ENCODE results near the gene SERAC1.
"Not testable (repeated sequence)": the region's sequence is repeated elsewhere in the genome, so short reads cannot be mapped to it uniquely, and the experiment has no call there.

SERAC1 gene

GRCh38 chr6:158168040-158168289 lies at the start of gene SERAC1:
SERAC1 (minus strand) TSS chr6:158168262; CDS start chr6:158158363, 9,899 bp downstream.
- Histone ChIP-seq H3K4me3 (ENCODE audit: low read length) (peak within 1 kb of the TSS; percentile 97), H3K9me3 (ENCODE audit: control insufficient read depth, low read depth, low read length) (no peaks in the 10 kb centered on the region), H3K36me3 (ENCODE audit: control insufficient read depth, low read depth, low read length) (no peaks in the 10 kb centered on the region), H3K4me1 (ENCODE audit: control insufficient read depth, low read depth, low read length) (peaks cover 11% of the 10 kb centered on the region), H3K27me3 (ENCODE audit: control insufficient read depth, insufficient read depth, low read length) (peaks cover 17% of the 10 kb centered on the region), H3K27ac (ENCODE audit: low read length) (peak within 1 kb of the TSS; percentile 82), H3K9ac (ENCODE audit: low read length) (peak within 1 kb of the TSS; percentile 77)

- Histone ChIP-seq H3K4me1 (ENCODE audit: control insufficient read depth, low read depth, low read length) (no peaks in the 10 kb centered on the region), H3K36me3 (ENCODE audit: control insufficient read depth, low read depth, low read length) (no peaks in the 10 kb centered on the region), H3K9me3 (ENCODE audit: control insufficient read depth, low read depth, low read length) (no peaks in the 10 kb centered on the region), H3K9ac (ENCODE audit: low read length) (no peak overlapping the region), H3K4me3 (ENCODE audit: low read length) (no peak overlapping the region), H3K27me3 (ENCODE audit: control insufficient read depth, insufficient read depth, low read length) (no peaks in the 10 kb centered on the region), H3K27ac (ENCODE audit: low read length) (no peak overlapping the region)
Observed at GRCh38 chr6:158213925-158214674, 46.0 kb upstream of the SERAC1 start.

- no peaks in the 10 kb centered on the region for H3K4me1 ChIP-seq (ENCODE audit: control insufficient read depth, low read depth, low read length)
- H3K27ac ChIP-seq (ENCODE audit: low read length): no peak overlapping the region
- H3K36me3 ChIP-seq (ENCODE audit: control insufficient read depth, low read depth, low read length): no peaks in the 10 kb centered on the region
- H3K27me3 ChIP-seq (ENCODE audit: control insufficient read depth, insufficient read depth, low read length): no peaks in the 10 kb centered on the region
- no peaks in the 10 kb centered on the region for H3K9me3 ChIP-seq (ENCODE audit: control insufficient read depth, low read depth, low read length)
- no peak overlapping the region for H3K9ac ChIP-seq (ENCODE audit: low read length)
- H3K4me3 ChIP-seq (ENCODE audit: low read length): no peak overlapping the region
Observed at GRCh38 chr6:158211273-158212055, 43.4 kb upstream of the SERAC1 start.

- not testable (repeated sequence) for H3K4me3 ChIP-seq (ENCODE audit: low read length); H3K27me3 ChIP-seq (ENCODE audit: control insufficient read depth, insufficient read depth, low read length); H3K9ac ChIP-seq (ENCODE audit: low read length); H3K9me3 ChIP-seq (ENCODE audit: control insufficient read depth, low read depth, low read length); H3K27ac ChIP-seq (ENCODE audit: low read length); H3K4me1 ChIP-seq (ENCODE audit: control insufficient read depth, low read depth, low read length); H3K36me3 ChIP-seq (ENCODE audit: control insufficient read depth, low read depth, low read length)
Observed at GRCh38 chr6:158209582-158210333, 41.7 kb upstream of the SERAC1 start.

GRCh38 chr6:158208226-158209030 lies 40.4 kb upstream of the SERAC1 start:
- not testable (repeated sequence) for H3K4me3 ChIP-seq (ENCODE audit: low read length); H3K27ac ChIP-seq (ENCODE audit: low read length); H3K9me3 ChIP-seq (ENCODE audit: control insufficient read depth, low read depth, low read length); H3K36me3 ChIP-seq (ENCODE audit: control insufficient read depth, low read depth, low read length); H3K27me3 ChIP-seq (ENCODE audit: control insufficient read depth, insufficient read depth, low read length); H3K4me1 ChIP-seq (ENCODE audit: control insufficient read depth, low read depth, low read length); H3K9ac ChIP-seq (ENCODE audit: low read length)

- Histone ChIP-seq H3K36me3 (ENCODE audit: control insufficient read depth, low read depth, low read length) (no peaks in the 10 kb centered on the region), H3K4me1 (ENCODE audit: control insufficient read depth, low read depth, low read length) (peaks cover 4% of the 10 kb centered on the region), H3K4me3 (ENCODE audit: low read length) (no peak overlapping the region), H3K27me3 (ENCODE audit: control insufficient read depth, insufficient read depth, low read length) (no peaks in the 10 kb centered on the region), H3K9ac (ENCODE audit: low read length) (no peak overlapping the region), H3K9me3 (ENCODE audit: control insufficient read depth, low read depth, low read length) (no peaks in the 10 kb centered on the region), H3K27ac (ENCODE audit: low read length) (no peak overlapping the region)
Observed at GRCh38 chr6:158207422-158207788, 39.3 kb upstream of the SERAC1 start.

GRCh38 chr6:158206740-158207421 lies 38.8 kb upstream of the SERAC1 start:
- no peak overlapping the region for H3K27ac ChIP-seq (ENCODE audit: low read length)
- no peaks in the 10 kb centered on the region for H3K36me3 ChIP-seq (ENCODE audit: control insufficient read depth, low read depth, low read length)
- no peaks in the 10 kb centered on the region for H3K27me3 ChIP-seq (ENCODE audit: control insufficient read depth, insufficient read depth, low read length)
- H3K4me1 ChIP-seq (ENCODE audit: control insufficient read depth, low read depth, low read length): peaks cover 4% of the 10 kb centered on the region
- no peak overlapping the region for H3K9ac ChIP-seq (ENCODE audit: low read length)
- no peak overlapping the region for H3K4me3 ChIP-seq (ENCODE audit: low read length)
- no peaks in the 10 kb centered on the region for H3K9me3 ChIP-seq (ENCODE audit: control insufficient read depth, low read depth, low read length)

GRCh38 chr6:158205169-158205944 lies 37.3 kb upstream of the SERAC1 start:
- Histone ChIP-seq H3K27ac (ENCODE audit: low read length) (no peak overlapping the region), H3K27me3 (ENCODE audit: control insufficient read depth, insufficient read depth, low read length) (no peaks in the 10 kb centered on the region), H3K36me3 (ENCODE audit: control insufficient read depth, low read depth, low read length) (no peaks in the 10 kb centered on the region), H3K9ac (ENCODE audit: low read length) (no peak overlapping the region), H3K4me3 (ENCODE audit: low read length) (no peak overlapping the region), H3K4me1 (ENCODE audit: control insufficient read depth, low read depth, low read length) (peaks cover 9% of the 10 kb centered on the region), H3K9me3 (ENCODE audit: control insufficient read depth, low read depth, low read length) (no peaks in the 10 kb centered on the region)

- Histone ChIP-seq H3K9ac (ENCODE audit: low read length) (no peak overlapping the region), H3K4me1 (ENCODE audit: control insufficient read depth, low read depth, low read length) (peaks cover 27% of the 10 kb centered on the region), H3K36me3 (ENCODE audit: control insufficient read depth, low read depth, low read length) (no peaks in the 10 kb centered on the region)
Observed at GRCh38 chr6:158198461-158198860, 30.4 kb upstream of the SERAC1 start.

GRCh38 chr6:158194487-158195280 lies 26.6 kb upstream of the SERAC1 start:
- Histone ChIP-seq H3K9me3 (ENCODE audit: control insufficient read depth, low read depth, low read length) (no peaks in the 10 kb centered on the region), H3K36me3 (ENCODE audit: control insufficient read depth, low read depth, low read length) (peaks cover 2% of the 10 kb centered on the region), H3K27ac (ENCODE audit: low read length) (peak overlapping the region; percentile 9), H3K9ac (ENCODE audit: low read length) (peak overlapping the region; percentile 44), H3K27me3 (ENCODE audit: control insufficient read depth, insufficient read depth, low read length) (no peaks in the 10 kb centered on the region), H3K4me1 (ENCODE audit: control insufficient read depth, low read depth, low read length) (peaks cover 22% of the 10 kb centered on the region), H3K4me3 (ENCODE audit: low read length) (peak overlapping the region; percentile 59)

More at GRCh38 chr6:158198461-158198860, 30.4 kb upstream of the SERAC1 start:
- H3K4me3 ChIP-seq (ENCODE audit: low read length): no peak overlapping the region
- no peak overlapping the region for H3K27ac ChIP-seq (ENCODE audit: low read length)
- no peaks in the 10 kb centered on the region for H3K27me3 ChIP-seq (ENCODE audit: control insufficient read depth, insufficient read depth, low read length)
- no peaks in the 10 kb centered on the region for H3K9me3 ChIP-seq (ENCODE audit: control insufficient read depth, low read depth, low read length)

Measured in iPS-18a (cell line).